ENCODE data around the gene PDE7B.
A peak's percentile ranks its signal among the peaks of the same experiment; 100 is the strongest.

PDE7B gene

GRCh38 chr6:136036071-136036380, 184.5 kb downstream of the PDE7B start:
- DNase-seq = no peak

GRCh38 chr6:136036601-136037000, 185.1 kb downstream of the PDE7B start:
- no peak for DNase-seq

GRCh38 chr6:136037242-136037875, 185.9 kb downstream of the PDE7B start:
- DNase-seq = no peak

GRCh38 chr6:136037876-136038460, 186.5 kb downstream of the PDE7B start:
- no peak for DNase-seq

- DNase-seq = no peak
These were observed 187.0 kb downstream of the PDE7B start for GRCh38 chr6:136038531-136038930.

GRCh38 chr6:136039185-136039584, 187.7 kb downstream of the PDE7B start:
- DNase-seq = no peak

GRCh38 chr6:136050475-136050874, 199.0 kb downstream of the PDE7B start:
- no peak for DNase-seq

GRCh38 chr6:136051140-136051775, 199.8 kb downstream of the PDE7B start:
- DNase-seq = no peak

- DNase-seq = no peak
These were observed 200.5 kb downstream of the PDE7B start for GRCh38 chr6:136052031-136052430.

GRCh38 chr6:136058852-136059251, 207.4 kb downstream of the PDE7B start:
- no peak for DNase-seq

- DNase-seq = no peak
These were observed 207.8 kb downstream of the PDE7B start for GRCh38 chr6:136059308-136059707.

- no peak for DNase-seq
These were observed 208.6 kb downstream of the PDE7B start for GRCh38 chr6:136060052-136060451.

GRCh38 chr6:136060759-136061158, 209.3 kb downstream of the PDE7B start:
- no peak for DNase-seq

- DNase-seq = no peak
These were observed 210.2 kb downstream of the PDE7B start for GRCh38 chr6:136061701-136062100.

GRCh38 chr6:136063096-136063495, 211.6 kb downstream of the PDE7B start:
- DNase-seq = no peak

- peak; percentile 29 to 35 for DNase-seq
These were observed 214.5 kb downstream of the PDE7B start for GRCh38 chr6:136066005-136066404.

GRCh38 chr6:136067731-136068341, 216.3 kb downstream of the PDE7B start:
- DNase-seq = no peak

- no peak for DNase-seq
These were observed 217.6 kb downstream of the PDE7B start for GRCh38 chr6:136069119-136069518.

- no peak for DNase-seq
These were observed 219.3 kb downstream of the PDE7B start for GRCh38 chr6:136070815-136071214.

- no peak for DNase-seq
These were observed 221.2 kb downstream of the PDE7B start for GRCh38 chr6:136072691-136073090.

GRCh38 chr6:136073216-136073615, 221.7 kb downstream of the PDE7B start:
- no peak for DNase-seq

- DNase-seq = no peak
These were observed 225.0 kb downstream of the PDE7B start for GRCh38 chr6:136076496-136076895.

- DNase-seq = no peak
These were observed 226.5 kb downstream of the PDE7B start for GRCh38 chr6:136077834-136078576.

Data from AML-193 (cell line).